GM18499 (cell line): ENCODE data around the gene KPNB1.
"Not testable (repeated sequence)": the region's sequence is repeated elsewhere in the genome, so short reads cannot be mapped to it uniquely, and the experiment has no call there.

Source experiments
- ATAC-seq: cut with Tn5 transposase; IDR thresholded peaks from one replicate; pipeline ENCODE4 v1.9.1; 2021; ENCODE audit warnings: moderate number of reproducible peaks; ENCODE audit not compliant: insufficient read depth, unreplicated experiment

Gene KPNB1

GRCh38 chr17:47675380-47676198 lies 25.9 kb downstream of the KPNB1 start:
- ATAC-seq = no peak

- no peak for ATAC-seq
Observed at GRCh38 chr17:47676199-47676472, 26.4 kb downstream of the KPNB1 start.

- no peak for ATAC-seq
Observed at GRCh38 chr17:47676510-47677165, 26.9 kb downstream of the KPNB1 start.

- ATAC-seq = no peak
Observed at GRCh38 chr17:47678196-47678595, 28.5 kb downstream of the KPNB1 start.

GRCh38 chr17:47682138-47682537 lies 32.4 kb downstream of the KPNB1 start:
- ATAC-seq = no peak

GRCh38 chr17:47682727-47683126 lies 33.0 kb downstream of the KPNB1 start:
- ATAC-seq = not testable (repeated sequence)

GRCh38 chr17:47684025-47684424 lies 34.3 kb downstream of the KPNB1 start:
- ATAC-seq = no peak

- no peak for ATAC-seq
Observed at GRCh38 chr17:47684535-47685193, 34.9 kb downstream of the KPNB1 start.

- no peak for ATAC-seq
Observed at GRCh38 chr17:47685556-47686275, 36.0 kb downstream of the KPNB1 start.

GRCh38 chr17:47686276-47686635 lies 36.5 kb downstream of the KPNB1 start:
- no peak for ATAC-seq

GRCh38 chr17:47686664-47687327 lies 37.1 kb downstream of the KPNB1 start:
- ATAC-seq = no peak

- no peak for ATAC-seq
Observed at GRCh38 chr17:47687328-47687690, 37.6 kb downstream of the KPNB1 start.

- ATAC-seq = no peak
Observed at GRCh38 chr17:47687748-47688147, 38.0 kb downstream of the KPNB1 start.

GRCh38 chr17:47690121-47690520 lies 40.4 kb downstream of the KPNB1 start:
- ATAC-seq = no peak

GRCh38 chr17:47692137-47692894 lies 42.6 kb downstream of the KPNB1 start:
- no peak for ATAC-seq

- no peak for ATAC-seq
Observed at GRCh38 chr17:47692895-47693730, 43.4 kb downstream of the KPNB1 start.

- ATAC-seq = no peak
Observed at GRCh38 chr17:47693731-47694580, 44.2 kb downstream of the KPNB1 start, which contains the start of gene TBKBP1. Gene TBKBP1 (plus strand): TSS chr17:47694161. CDS start chr17:47696113, 1,952 bp downstream.
